GM12878 (cell line): ENCODE measurements around the gene RNF181. TPM values are rescaled to one million over a fixed set of nuclear protein-coding genes. Genes with fewer than 3 reads are reported as not detected.

Source experiments
- CEBPB ChIP-seq, 2 experiments: fragments of 150-350 bp in 1 of 2; IDR thresholded peaks; 2 replicates each; pipeline ENCODE4 v1.6.1; 2012 to 2014; ENCODE audit warnings: low read depth in 2 of 2, low read length in 2 of 2, borderline replicate concordance in 1 of 2, inconsistent platforms in 1 of 2
- CREM ChIP-seq: IDR thresholded peaks from 2 replicates; pipeline ENCODE4 v1.6.1; 2014; ENCODE audit warnings: antibody characterized with exemption, low read depth
- E4F1 ChIP-seq: fragments of 450-650 bp; IDR thresholded peaks from 2 replicates; pipeline ENCODE4 v1.6.1; 2018; ENCODE audit warnings: borderline replicate concordance, mild to moderate bottlenecking; ENCODE audit not compliant: partially characterized antibody
- EED ChIP-seq: sonication (generic); IDR thresholded peaks from 2 replicates; pipeline ENCODE4 v1.6.1; 2016; ENCODE audit warnings: antibody characterized with exemption, low read depth
- EP300 ChIP-seq, 2 experiments: fragments of 150-350 bp in 1 of 2; IDR thresholded peaks; 2 replicates each; pipeline ENCODE4 v1.6.1; 2011 to 2012; ENCODE audit warnings: low read depth in 2 of 2, low read length in 2 of 2, borderline replicate concordance in 1 of 2, improper control_type of control experiment in 1 of 2, inconsistent platforms in 1 of 2; ENCODE audit not compliant: control insufficient read depth in 1 of 2
- IKZF2 ChIP-seq, 2 experiments: fragments of 450-650 bp; IDR thresholded peaks; 2 replicates each; pipeline ENCODE4 v1.6.1; 2017; ENCODE audit warnings: mild to moderate bottlenecking in 2 of 2, moderate library complexity in 2 of 2
- KAT2A ChIP-seq: conservative IDR thresholded peaks from 2 replicates; pipeline ENCODE4 v1.6.1; 2011; ENCODE audit warnings: low read depth, low read length; ENCODE audit not compliant: control insufficient read depth
- NFIC ChIP-seq: IDR thresholded peaks from 2 replicates; pipeline ENCODE4 v1.6.1; 2012; ENCODE audit warnings: low read depth, mild to moderate bottlenecking, inconsistent platforms, low read length, moderate library complexity
- NFYA ChIP-seq: IDR thresholded peaks from 2 replicates; pipeline ENCODE4 v1.6.1; 2011; ENCODE audit warnings: low read depth, mild to moderate bottlenecking, low read length, improper control_type of control experiment, borderline replicate concordance
- NKRF ChIP-seq: fragments of 450-650 bp; conservative IDR thresholded peaks from 2 replicates; pipeline ENCODE4 v1.6.1; 2017; ENCODE audit warnings: mild to moderate bottlenecking, moderate library complexity
- NR2C2 ChIP-seq: IDR thresholded peaks from 2 replicates; pipeline ENCODE4 v1.6.1; 2011; ENCODE audit warnings: borderline replicate concordance, low read depth; ENCODE audit not compliant: control insufficient read depth, insufficient read length
- PAX8 ChIP-seq: fragments of 450-650 bp; IDR thresholded peaks from 2 replicates; pipeline ENCODE4 v1.6.1; 2017; ENCODE audit warnings: mild to moderate bottlenecking, moderate library complexity
- PKNOX1 ChIP-seq: fragments of 450-650 bp; IDR thresholded peaks from 2 replicates; pipeline ENCODE4 v1.6.1; 2016; ENCODE audit warnings: mild to moderate bottlenecking
- SKIL ChIP-seq: fragments of 450-650 bp; IDR thresholded peaks from 2 replicates; pipeline ENCODE4 v1.6.1; 2017; ENCODE audit warnings: mild to moderate bottlenecking, low read depth, inconsistent platforms; ENCODE audit not compliant: poor library complexity, severe bottlenecking
- SMAD5 ChIP-seq: IDR thresholded peaks from 2 replicates; pipeline ENCODE4 v1.6.1; 2016; ENCODE audit warnings: antibody characterized with exemption, low read depth
- SPI1 ChIP-seq: IDR thresholded peaks from 2 replicates; pipeline ENCODE4 v1.6.1; 2011; ENCODE audit warnings: low read depth, mild to moderate bottlenecking, low read length, moderate library complexity, borderline replicate concordance; ENCODE audit not compliant: insufficient read depth
- SREBF1 ChIP-seq: IDR thresholded peaks from 2 replicates; pipeline ENCODE4 v1.6.1; 2012; ENCODE audit warnings: mild to moderate bottlenecking, low read length
- SUZ12 ChIP-seq: fragments of 200-600 bp; sonication (generic); IDR thresholded peaks from one replicate; pipeline ENCODE4 v1.6.1; 2018; ENCODE audit warnings: antibody characterized with exemption, mild to moderate bottlenecking; ENCODE audit not compliant: unreplicated experiment
- TAF1 ChIP-seq: IDR thresholded peaks from 2 replicates; pipeline ENCODE4 v1.6.1; 2011; ENCODE audit warnings: mild to moderate bottlenecking, low read depth, low read length, borderline replicate concordance
- TCF12 ChIP-seq: IDR thresholded peaks from 2 replicates; pipeline ENCODE4 v1.6.1; 2011; ENCODE audit warnings: low read depth, mild to moderate bottlenecking, low read length
- ZNF274 ChIP-seq: IDR thresholded peaks from one replicate; pipeline ENCODE4 v1.8.0; 2011; ENCODE audit not compliant: insufficient read length, insufficient read depth
- polyA plus RNA-seq, 11 experiments: library from polyadenylated mRNA; depleted of rRNA in 4 of 11; unstranded in 6 of 11; stranded (reverse) in 5 of 11; fragments of >200 nt; fragmentation: Nextera tagmentation in 4 of 11; fragmentation: Illumina TruSeq in 1 of 11; extraction: Ambion mirVana in 4 of 11; extraction: Trizol in 1 of 11; gene quantifications; 1 replicate in 1 of 11; 2 replicates in 10 of 11; pipeline versions ENCODE4 v1.2.1 to v1.2.3, GENCODE V29; 2011 to 2016; ENCODE audit warnings: inconsistent platforms in 2 of 11, missing spikeins in 2 of 11, low read depth in 1 of 11
- total RNA-seq, 4 experiments: library from RNA; depleted of rRNA in 3 of 4; stranded (reverse); fragments of >200 nt in 3 of 4; fragmentation: Illumina TruSeq in 1 of 4; extraction: Trizol in 1 of 4; gene quantifications; 2 replicates each; pipeline versions ENCODE4 v1.2.1 to v1.2.3, GENCODE V29; 2013 to 2021

The RNF181 gene
- total and polyA plus RNA-seq, 10 of the 15 experiments (the other 5 are each of a cell fraction or from before 2014, with no cell fraction given): 101 to 409 (median 213) TPM

GRCh38 chr2:85611705-85612587 is 16.4 kb downstream of the RNF181 start, which contains the start of gene C2orf68 (continued):
- TF ChIP-seq PKNOX1 (no peak; the same call in 1 of the 2 replicates), NKRF (peak; percentile 85), NR2C2 (no peak), KAT2A (peak; percentile 38; the same call in 1 of the 2 replicates), EED (no peak), CEBPB (IDR thresholded peaks at IDR 0.05; ENCODE audit: borderline replicate concordance in 1 of 2, low read depth in 2 of 2, low read length in 2 of 2) (no peak), SREBF1 (no peak), CREM (no peak; the same call in 1 of the 2 replicates), SPI1 (peak; percentile 17; the same call in 1 of the 2 replicates), PAX8 (no peak), EP300 (IDR thresholded peaks at IDR 0.05; ENCODE audit: borderline replicate concordance in 1 of 2, control insufficient read depth in 1 of 2, low read depth in 2 of 2, low read length in 2 of 2) (no peak), TAF1 (peak; percentile 71; the same call in 1 of the 2 replicates), E4F1 (peak; percentile 25), SMAD5 (peak; percentile 72; the same call in 1 of the 2 replicates), SKIL (no peak), ZNF274 (no peak), TCF12 (no peak), SUZ12 (no peak), NFIC (no peak), NFYA (no peak), IKZF2 (IDR thresholded peaks at IDR 0.05) (peak in 1 of 2 experiments; percentile 14; a peak in 1 of 4 replicates)
